HL-60 (cell line): Measurements from ENCODE around the gene DENND4C.
"Not testable (repeated sequence)": the region's sequence is repeated elsewhere in the genome, so short reads cannot be mapped to it uniquely, and the experiment has no call there.

Source experiments
- CTCF ChIP-seq: IDR thresholded peaks from one replicate; pipeline ENCODE4 v1.5.1; 2011; ENCODE audit warnings: low read length, control low read depth, inconsistent platforms; ENCODE audit not compliant: insufficient read depth
- POLR2AphosphoS5 ChIP-seq: IDR thresholded peaks from 2 replicates; pipeline ENCODE4 v1.6.1; 2012; ENCODE audit warnings: low read depth
- REST ChIP-seq: IDR thresholded peaks from 2 replicates; pipeline ENCODE4 v1.6.1; 2012; ENCODE audit warnings: low read depth; ENCODE audit not compliant: insufficient replicate concordance

GRCh38 chr9:19250346-19250745 is 19.9 kb downstream of the DENND4C start:
- TF ChIP-seq CTCF, POLR2AphosphoS5, REST: not testable (repeated sequence)
